ENCODE measurements around the gene ABHD16B. TPM values are rescaled to one million over a fixed set of nuclear protein-coding genes. Genes with fewer than 3 reads are reported as not detected.

Gene ABHD16B
- total RNA-seq, 4 donors from 2014 or later: not detected

DNA sequence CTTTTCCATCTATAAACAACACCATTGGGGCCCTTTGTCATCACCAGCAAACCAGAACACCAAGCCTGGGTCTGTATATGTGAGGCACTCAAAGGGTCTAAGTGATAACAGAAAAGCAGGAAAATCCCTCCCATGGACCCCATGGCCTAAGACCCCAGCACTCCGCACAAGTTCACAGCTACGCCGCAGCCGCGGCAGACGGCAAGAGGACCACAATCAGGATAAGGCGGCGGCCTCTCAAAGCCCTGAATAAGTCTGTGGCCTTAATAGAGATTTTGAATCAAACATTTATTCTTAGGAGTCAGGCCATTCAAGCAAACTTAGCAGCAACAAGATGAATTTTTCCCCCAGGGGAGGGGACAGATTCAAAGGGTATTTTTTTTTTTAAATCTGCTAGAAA, 33.2 kb upstream of the ABHD16B start:
- no peaks in the 10 kb centered on the region for H3K9me3 ChIP-seq
- no peaks in the 10 kb centered on the region for H3K36me3 ChIP-seq
- TF ChIP-seq, protein P1, sequence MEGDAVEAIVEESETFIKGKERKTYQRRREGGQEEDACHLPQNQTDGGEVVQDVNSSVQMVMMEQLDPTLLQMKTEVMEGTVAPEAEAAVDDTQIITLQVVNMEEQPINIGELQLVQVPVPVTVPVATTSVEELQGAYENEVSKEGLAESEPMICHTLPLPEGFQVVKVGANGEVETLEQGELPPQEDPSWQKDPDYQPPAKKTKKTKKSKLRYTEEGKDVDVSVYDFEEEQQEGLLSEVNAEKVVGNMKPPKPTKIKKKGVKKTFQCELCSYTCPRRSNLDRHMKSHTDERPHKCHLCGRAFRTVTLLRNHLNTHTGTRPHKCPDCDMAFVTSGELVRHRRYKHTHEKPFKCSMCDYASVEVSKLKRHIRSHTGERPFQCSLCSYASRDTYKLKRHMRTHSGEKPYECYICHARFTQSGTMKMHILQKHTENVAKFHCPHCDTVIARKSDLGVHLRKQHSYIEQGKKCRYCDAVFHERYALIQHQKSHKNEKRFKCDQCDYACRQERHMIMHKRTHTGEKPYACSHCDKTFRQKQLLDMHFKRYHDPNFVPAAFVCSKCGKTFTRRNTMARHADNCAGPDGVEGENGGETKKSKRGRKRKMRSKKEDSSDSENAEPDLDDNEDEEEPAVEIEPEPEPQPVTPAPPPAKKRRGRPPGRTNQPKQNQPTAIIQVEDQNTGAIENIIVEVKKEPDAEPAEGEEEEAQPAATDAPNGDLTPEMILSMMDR (IDR thresholded peaks at IDR 0.05): no peak
- no peak for TF ChIP-seq POLR2A (IDR thresholded peaks at IDR 0.05)
- peaks cover 33 to 42% of the 10 kb centered on the region in 2 donors for H3K4me1 ChIP-seq
- no peak for DNase-seq
- peak overlapping the region; percentile 41 to 59 (median 45) for H3K27ac ChIP-seq
- 63 to 94% methylated on average over 8 of the region's 8 CpGs for WGBS, 2 donors
- no peaks in the 10 kb centered on the region for H3K27me3 ChIP-seq
- no peak overlapping the region for H3K4me3 ChIP-seq (replicated peaks in 1 of 3)
- intact Hi-C loops (cut with DNase I): loop anchor here (5.0 kb wide), 1 partner anchor 34 kb away; the partner anchor contains the start of gene ABHD16B

DNA sequence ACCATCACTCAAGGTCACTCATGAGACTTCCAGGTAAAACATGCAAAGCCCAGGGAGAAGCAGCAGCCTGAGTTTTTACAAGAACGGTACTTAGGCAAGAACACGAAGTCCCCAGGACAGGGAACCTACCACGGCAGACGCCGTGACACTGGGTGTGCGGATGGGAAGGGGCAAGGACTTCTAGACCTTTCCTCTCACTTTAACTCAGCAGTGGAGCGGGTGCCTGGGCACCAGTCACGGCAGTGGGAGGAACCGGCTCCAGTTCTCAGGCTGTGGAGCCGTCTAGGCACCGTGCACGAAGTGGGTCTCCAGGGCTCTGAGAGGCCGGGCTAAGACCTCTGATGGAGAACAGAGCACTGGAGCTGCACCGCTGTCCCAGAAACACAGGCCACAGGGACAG, 32.8 kb upstream of the ABHD16B start:
- peak; percentile 77 to 82 for DNase-seq
- Histone ChIP-seq H3K4me3 (replicated peaks in 1 of 3) (no peak overlapping the region), H3K27me3 (no peaks in the 10 kb centered on the region), H3K9me3 (no peaks in the 10 kb centered on the region), H3K27ac (peak overlapping the region; percentile 41 to 59 (median 45)), H3K36me3 (no peaks in the 10 kb centered on the region), H3K4me1 (peaks cover 33 to 44% of the 10 kb centered on the region in 2 donors)
- intact Hi-C loops (cut with DNase I): loop anchor here (5.0 kb wide), 1 partner anchor 34 kb away; the partner anchor contains the start of gene ABHD16B
- 45 to 59% methylated on average over 14 of the region's 14 CpGs for WGBS, 2 donors
- peak in 1 of 2 donors; percentile 60 for TF ChIP-seq POLR2A (IDR thresholded peaks at IDR 0.05)
- TF ChIP-seq, protein P1 (IDR thresholded peaks at IDR 0.05): no peak

GRCh38 chr20:63828951-63829350, 32.3 kb upstream of the ABHD16B start:
- no peak for DNase-seq
- H3K27ac ChIP-seq: peak overlapping the region; percentile 41 to 59 (median 45)
- H3K4me1 ChIP-seq: peaks cover 34 to 48% of the 10 kb centered on the region in 2 donors
- intact Hi-C loops (cut with DNase I): loop anchor here (5.0 kb wide), 1 partner anchor 33 kb away; the partner anchor contains the start of gene ABHD16B
- H3K4me3 ChIP-seq (replicated peaks in 1 of 3): peak overlapping the region in 1 of 3 donors; percentile 73
- 80 to 83% methylated on average over 10 of the region's 10 CpGs for WGBS, 2 donors
- H3K36me3 ChIP-seq: no peaks in the 10 kb centered on the region
- H3K9me3 ChIP-seq: no peaks in the 10 kb centered on the region
- TF ChIP-seq, protein P1 (IDR thresholded peaks at IDR 0.05): no peak
- no peak for TF ChIP-seq POLR2A (IDR thresholded peaks at IDR 0.05)
- no peaks in the 10 kb centered on the region for H3K27me3 ChIP-seq

DNA sequence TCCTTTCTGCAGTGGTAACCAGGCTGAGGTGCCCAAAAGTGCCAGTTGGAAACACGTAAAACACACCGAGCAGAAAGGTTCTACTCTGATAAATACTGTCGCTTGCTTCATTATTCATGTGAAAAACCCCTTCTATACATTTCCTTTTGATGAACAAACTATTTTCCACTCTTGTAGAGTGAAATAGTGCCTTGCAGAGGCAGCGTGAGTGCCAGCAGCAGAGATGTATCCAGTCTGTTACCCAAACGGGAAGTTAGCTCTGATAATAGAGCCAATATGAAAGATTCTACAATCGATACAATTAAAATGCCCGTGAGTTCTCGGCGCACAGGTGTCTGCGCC, 31.7 kb upstream of the ABHD16B start:
- TF ChIP-seq POLR2A (IDR thresholded peaks at IDR 0.05): no peak
- TF ChIP-seq, protein P1 (IDR thresholded peaks at IDR 0.05): no peak
- H3K36me3 ChIP-seq: no peaks in the 10 kb centered on the region
- peak overlapping the region in 1 of 3 donors; percentile 45 for H3K27ac ChIP-seq
- peaks cover 41 to 54% of the 10 kb centered on the region in 2 donors for H3K4me1 ChIP-seq
- intact Hi-C loops (cut with DNase I): loop anchor here (5.0 kb wide), 1 partner anchor 33 kb away; the partner anchor contains the start of gene ABHD16B
- H3K9me3 ChIP-seq: no peaks in the 10 kb centered on the region
- H3K4me3 ChIP-seq (replicated peaks in 1 of 3): peak overlapping the region; percentile 7 to 73 (median 70)
- 33 to 42% methylated on average over 10 of the region's 10 CpGs for WGBS, 2 donors
- DNase-seq: peak in 1 of 2 donors; percentile 19
- H3K27me3 ChIP-seq: no peaks in the 10 kb centered on the region
